Heart right ventricle (tissue), 16 donors: Measurements from ENCODE around the gene PPP1R7. TPM values are rescaled to one million over a fixed set of nuclear protein-coding genes. Genes with fewer than 3 reads are reported as not detected.

Experiments used
- ATAC-seq, 8 donors: fragments of 200-7000 bp; cut with Tn5 transposase; one replicate each; pipeline ENCODE4 v1.9.1; 2020; ENCODE audit warnings: mild to moderate bottlenecking in 8 of 8, moderate library complexity in 8 of 8, moderate number of reproducible peaks in 1 of 8
- DNase-seq, 2 donors: peaks; one replicate each; pipeline ENCODE4 v3.0.0-alpha.2; 2020
- H3K27ac ChIP-seq, 10 donors: fragments of 200-600 bp; sonication (generic) in 2 of 10; one replicate each; pipeline versions ENCODE4 v1.5.0 to v1.8.0; 2020 to 2022; ENCODE audit warnings: mild to moderate bottlenecking in 3 of 10
- H3K27me3 ChIP-seq, 7 donors: fragments of 200-600 bp; one replicate each; pipeline ENCODE4 v1.8.0; 2021 to 2022; ENCODE audit warnings: mild to moderate bottlenecking in 2 of 7
- H3K36me3 ChIP-seq, 9 donors: fragments of 200-600 bp; sonication (generic) in 1 of 9; one replicate each; pipeline versions ENCODE4 v1.5.0 to v1.8.0; 2020 to 2022; ENCODE audit warnings: mild to moderate bottlenecking in 2 of 9
- H3K4me1 ChIP-seq, 9 donors: fragments of 200-600 bp; sonication (generic) in 1 of 9; one replicate each; pipeline versions ENCODE4 v1.5.0 to v1.8.0; 2020 to 2022; ENCODE audit warnings: mild to moderate bottlenecking in 4 of 9
- H3K4me3 ChIP-seq, 10 donors: fragments of 200-600 bp; sonication (generic) in 2 of 10; one replicate each; pipeline versions ENCODE4 v1.5.0 to v1.8.0; 2020 to 2022; ENCODE audit warnings: mild to moderate bottlenecking in 7 of 10, moderate library complexity in 2 of 10
- H3K9me3 ChIP-seq, 11 donors: fragments of 200-600 bp in 10 of 11; sonication (generic) in 2 of 11; one replicate each; pipeline versions ENCODE4 v1.5.0 to v1.8.0; 2013 to 2022; ENCODE audit warnings: mild to moderate bottlenecking in 2 of 11, control low read depth in 1 of 11, moderate library complexity in 1 of 11
- CTCF ChIP-seq, 9 donors: fragments of 200-600 bp; sonication (generic) in 2 of 9; IDR thresholded peaks; one replicate each; pipeline versions ENCODE4 v1.5.0 to v1.8.0; 2021 to 2022; ENCODE audit warnings: antibody characterized with exemption in 9 of 9, mild to moderate bottlenecking in 5 of 9, moderate library complexity in 1 of 9
- WGBS, 2 donors: extraction: QIAGEN DNeasy Blood & Tissue Kit; methylation state at CpG; one replicate each; pipeline ENCODE4 v1.1.7; 2013; ENCODE audit warnings: inconsistent platforms in 1 of 2; 5-methylcytosine and 5-hydroxymethylcytosine counted together
- intact Hi-C, 10 donors: fragments of 100-400 bp; cut with DNase I; formaldehyde crosslinking; loops; one replicate each; pipeline versions ENCODE4 v1.11.1 to v1.14.2; 2022
- polyA plus RNA-seq, 2 donors: library from polyadenylated mRNA; stranded (reverse); fragments of 200-250 nt; gene quantifications; one replicate each; pipeline ENCODE4 v1.2.3, GENCODE V29; 2013
- total RNA-seq, 10 donors: library from RNA; stranded (reverse); fragmentation: NEBNext Ultra II Directional in 3 of 10; extraction: Animal tissue kit (Norgen Biotek cat#: 25700) in 3 of 10; gene quantifications; one replicate each; pipeline versions ENCODE4 v1.2.1 to v1.2.4, GENCODE V29; 2021 to 2023
- donor health status: Arrhythmogenic right ventricular cardiomyopathy.
- donor health status: ischemic (EF 13 %, LVEDD 7.1; RV severe dilation, severe dysfunction).
- donor health status: healthy with polysubstance abuse.
- donor health status: DM: no; HTN: yes; CAD: no.
- donor health status: DM: no; HTN: no; CAD: no.
- donor health status: ischemic (EF 25% LVEDD 6.9; RV normal size, moderate dysfunction).
- donor health status: ischemic (EF 25% LVEDD 5.7; RV mildly dilated, moderate dysfunction).
- donor health status: healthy.
- donor health status: DM: yes; HTN: yes; CAD: no.
- donor health status: Ischemic cardiomyopathy.
- donor health status: ischemic (EF 35%, LVEDD 5.7; RV mildly dilated, moderate dysfunction).
- donor health status: nonischemic (EF 11% LVEDD 7.7; RV severe dilation, severe dysfunction).
- donor health status: DM: yes; HTN: yes; CAD: no.
- donor health status: PGD.
- donor health status: ischemic (EF 29% LVEDD 5.4; RV normal size, mild dysfunction).
- donor health status: nonischemic (EF 23%, LVEDD 6.1; RV moderate dilation, normal function).

The PPP1R7 gene
- total and polyA plus RNA-seq, 12 donors: 64.1 to 91.3 (median 77.3) TPM

GRCh38 chr2:241105641-241106040, 44.6 kb upstream of the PPP1R7 start:
- H3K9me3 ChIP-seq: no peaks in the 10 kb centered on the region
- no peak overlapping the region for H3K27ac ChIP-seq
- WGBS, 2 donors: 48 to 49% methylated on average over 3 of the region's 3 CpGs
- no peak overlapping the region for H3K4me3 ChIP-seq
- TF ChIP-seq CTCF (IDR thresholded peaks at IDR 0.05): no peak
- DNase-seq: no peak
- ATAC-seq: no peak
- no peaks in the 10 kb centered on the region for H3K36me3 ChIP-seq
- H3K27me3 ChIP-seq: no peaks in the 10 kb centered on the region
- peaks cover 6 to 20% (median 19%) of the 10 kb centered on the region in 9 donors for H3K4me1 ChIP-seq
- intact Hi-C loops: loop anchor here in 1 of 10 donors (10.0 kb wide), 1 partner anchor 109 kb away; no protein-coding TSS in a partner anchor

GRCh38 chr2:241107031-241107783, 43.1 kb upstream of the PPP1R7 start:
- 91 to 93% methylated on average over 9 of the region's 9 CpGs for WGBS, 2 donors
- intact Hi-C loops: loop anchor here in 1 of 10 donors (10.0 kb wide), 1 partner anchor 108 kb away; no protein-coding TSS in a partner anchor
- no peak for DNase-seq
- Histone ChIP-seq H3K4me1 (peaks cover 0 to 10% (median 8%) of the 10 kb centered on the region in 9 donors), H3K36me3 (no peaks in the 10 kb centered on the region), H3K4me3 (no peak overlapping the region), H3K27ac (no peak overlapping the region), H3K9me3 (no peaks in the 10 kb centered on the region), H3K27me3 (no peaks in the 10 kb centered on the region)
- no peak for TF ChIP-seq CTCF (IDR thresholded peaks at IDR 0.05)
- no peak for ATAC-seq

- WGBS, 2 donors: 76 to 77% methylated on average over 35 of the region's 35 CpGs
- Histone ChIP-seq H3K4me1 (peaks cover 0 to under 1% (median 0%) of the 10 kb centered on the region in 9 donors), H3K4me3 (no peak overlapping the region), H3K9me3 (no peaks in the 10 kb centered on the region), H3K27me3 (no peaks in the 10 kb centered on the region), H3K36me3 (no peaks in the 10 kb centered on the region), H3K27ac (peak overlapping the region in 1 of 10 donors; percentile 40)
- no peak for ATAC-seq
- no peak for TF ChIP-seq CTCF (IDR thresholded peaks at IDR 0.05)
- no peak for DNase-seq
- intact Hi-C loops: loop anchor here in 1 of 10 donors (10.0 kb wide), 1 partner anchor 106 kb away; no protein-coding TSS in a partner anchor
Observed at GRCh38 chr2:241108271-241109209, 41.7 kb upstream of the PPP1R7 start.
